GM19397 (cell line): Measurements from ENCODE around the gene TACR1.

Source experiments
- ATAC-seq: cut with Tn5 transposase; IDR thresholded peaks from one replicate; pipeline ENCODE4 v1.9.1; 2021; ENCODE audit warnings: mild to moderate bottlenecking, moderate library complexity; ENCODE audit not compliant: unreplicated experiment

Gene TACR1

GRCh38 chr2:75025216-75025615, 174.1 kb downstream of the TACR1 start:
- no peak for ATAC-seq

DNA sequence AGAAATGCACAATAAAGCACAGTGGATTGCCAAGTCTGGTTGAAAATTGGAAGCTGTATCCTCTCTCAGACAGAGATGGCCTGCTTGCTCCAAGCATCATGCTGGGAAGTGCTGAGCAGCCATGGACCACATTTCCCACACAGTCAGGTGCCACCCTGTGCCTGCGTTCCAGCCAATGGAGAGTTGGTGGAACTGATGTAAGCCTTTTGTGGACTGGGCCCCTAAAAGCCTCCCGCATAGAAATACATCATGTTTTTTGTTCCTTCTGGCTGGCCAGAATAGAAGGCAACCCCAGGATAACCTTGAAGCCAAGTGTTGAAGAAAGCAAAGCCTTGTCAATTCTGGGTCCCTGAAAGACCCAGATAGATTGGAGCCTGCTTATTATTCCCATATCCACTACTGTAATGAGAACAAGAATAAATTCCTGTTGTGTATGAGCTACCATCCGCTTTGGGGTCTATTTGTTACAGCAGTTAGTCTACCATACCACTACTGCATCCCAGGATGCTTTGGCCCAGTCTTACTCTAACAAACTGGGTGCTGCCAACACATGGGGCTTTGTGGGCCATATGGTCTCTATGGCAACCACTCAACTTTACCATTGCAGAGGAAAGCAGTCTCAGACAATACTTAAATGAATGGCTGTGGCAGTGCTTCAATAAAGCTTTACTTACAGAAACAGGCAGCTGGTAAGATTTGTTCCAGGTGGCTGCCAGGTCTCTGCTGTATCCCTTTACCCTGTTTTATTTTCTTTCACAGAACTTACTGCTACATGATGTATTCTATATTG, 175.5 kb downstream of the TACR1 start:
- no peak for ATAC-seq

- no peak for ATAC-seq
Measured at GRCh38 chr2:75022516-75022915, 176.8 kb downstream of the TACR1 start.

- ATAC-seq, result no peak
Measured at GRCh38 chr2:75021672-75022071, 177.6 kb downstream of the TACR1 start.

DNA sequence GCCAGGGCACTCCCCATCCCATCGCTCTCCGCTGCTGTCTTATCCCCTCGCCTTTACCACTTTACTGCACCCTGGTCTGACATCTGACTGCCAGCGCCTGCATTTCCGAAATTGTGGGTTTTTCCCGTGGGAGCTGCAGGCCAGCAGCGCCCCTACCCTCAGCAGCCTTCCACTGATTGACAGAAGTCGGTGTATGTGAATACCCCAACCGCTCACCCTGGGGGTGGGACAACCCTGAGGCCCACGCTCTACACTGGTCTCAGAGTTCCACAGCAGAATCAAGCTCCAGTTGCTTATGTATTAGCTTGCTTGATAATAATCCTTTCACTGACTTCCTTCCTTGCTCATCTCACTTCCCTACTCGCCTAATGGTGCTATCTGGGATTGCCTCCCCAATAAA, 178.8 kb downstream of the TACR1 start:
- no peak for ATAC-seq

DNA sequence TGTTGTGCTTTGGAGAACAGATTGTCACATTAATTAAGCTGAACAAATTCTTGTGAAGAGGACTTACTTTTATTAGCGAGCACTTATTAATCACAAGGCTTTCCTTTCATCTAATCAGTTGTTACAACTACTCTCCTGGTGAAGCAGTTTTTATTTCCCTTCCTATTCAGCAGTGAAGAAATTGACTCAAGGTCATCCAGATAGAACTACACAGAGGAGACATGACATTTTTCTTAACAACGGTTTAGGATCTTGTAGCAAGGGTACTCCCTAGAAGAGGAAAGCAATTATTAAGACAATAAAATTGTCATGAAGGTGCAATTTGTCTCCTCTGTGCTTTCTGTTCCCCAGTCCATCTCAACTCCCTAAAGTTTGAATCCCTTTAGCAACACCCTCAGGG, 179.5 kb downstream of the TACR1 start:
- ATAC-seq, result no peak

GRCh38 chr2:75018162-75018561, 181.2 kb downstream of the TACR1 start:
- ATAC-seq, result no peak

- no peak for ATAC-seq
Measured at GRCh38 chr2:75012080-75012479, 187.2 kb downstream of the TACR1 start.

- no peak for ATAC-seq
Measured at GRCh38 chr2:75010571-75010970, 188.7 kb downstream of the TACR1 start.

DNA sequence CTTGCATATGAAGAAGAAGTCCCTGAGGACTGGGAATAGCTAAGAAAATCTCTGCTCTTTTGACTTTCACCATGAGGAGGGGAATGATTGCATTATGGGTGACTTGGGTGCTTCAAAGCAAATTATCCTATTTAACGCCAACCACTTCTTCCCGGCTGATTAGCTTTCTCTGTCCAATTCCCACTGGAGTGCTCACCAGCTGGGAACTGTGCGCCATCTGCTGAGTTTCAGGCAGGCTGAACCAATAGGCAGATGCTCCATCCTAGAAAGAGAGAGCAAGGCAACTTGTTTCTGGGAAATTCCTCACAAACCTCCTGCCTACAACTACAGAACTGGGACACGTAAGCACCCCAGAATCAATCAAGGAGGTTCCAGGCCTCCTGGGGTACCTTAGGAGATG, 191.5 kb downstream of the TACR1 start:
- no peak for ATAC-seq

- ATAC-seq, result no peak
Measured at GRCh38 chr2:75007061-75007460, 192.3 kb downstream of the TACR1 start.

- ATAC-seq, result no peak
Measured at GRCh38 chr2:75006041-75006440, 193.3 kb downstream of the TACR1 start.

- no peak for ATAC-seq
Measured at GRCh38 chr2:75003773-75004172, 195.5 kb downstream of the TACR1 start.

GRCh38 chr2:75003276-75003675, 196.0 kb downstream of the TACR1 start:
- no peak for ATAC-seq

GRCh38 chr2:75002007-75002406, 197.3 kb downstream of the TACR1 start:
- ATAC-seq, result no peak

DNA sequence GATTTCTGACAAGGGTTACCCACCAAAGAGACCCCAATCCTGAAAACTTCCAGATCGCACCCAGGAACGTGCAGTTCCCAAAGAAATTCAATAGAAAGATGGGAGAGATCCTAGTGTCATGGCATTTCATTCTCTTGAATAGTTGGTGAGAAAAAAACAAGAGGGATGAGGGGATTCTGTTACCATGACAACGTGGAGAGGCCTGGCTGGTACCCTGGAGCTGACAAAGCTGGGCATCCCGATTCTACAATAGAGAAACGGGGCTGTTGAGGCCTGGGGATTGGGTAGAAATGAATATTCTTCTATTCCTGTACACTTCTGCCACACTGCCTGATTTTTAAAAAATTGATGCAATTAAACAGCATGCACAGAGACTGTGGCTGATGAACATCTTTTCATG, 199.9 kb downstream of the TACR1 start:
- ATAC-seq, result no peak
